SHP77 (cell line): ENCODE results near the gene SAP130.
"Not testable (repeated sequence)": the region's sequence is repeated elsewhere in the genome, so short reads cannot be mapped to it uniquely, and the experiment has no call there.

ENCODE experiments used
- DNase-seq, 2 experiments: peaks; one replicate each; lab custom pipeline; 2025; lab: John Stamatoyannopoulos, UW

Gene SAP130

DNA sequence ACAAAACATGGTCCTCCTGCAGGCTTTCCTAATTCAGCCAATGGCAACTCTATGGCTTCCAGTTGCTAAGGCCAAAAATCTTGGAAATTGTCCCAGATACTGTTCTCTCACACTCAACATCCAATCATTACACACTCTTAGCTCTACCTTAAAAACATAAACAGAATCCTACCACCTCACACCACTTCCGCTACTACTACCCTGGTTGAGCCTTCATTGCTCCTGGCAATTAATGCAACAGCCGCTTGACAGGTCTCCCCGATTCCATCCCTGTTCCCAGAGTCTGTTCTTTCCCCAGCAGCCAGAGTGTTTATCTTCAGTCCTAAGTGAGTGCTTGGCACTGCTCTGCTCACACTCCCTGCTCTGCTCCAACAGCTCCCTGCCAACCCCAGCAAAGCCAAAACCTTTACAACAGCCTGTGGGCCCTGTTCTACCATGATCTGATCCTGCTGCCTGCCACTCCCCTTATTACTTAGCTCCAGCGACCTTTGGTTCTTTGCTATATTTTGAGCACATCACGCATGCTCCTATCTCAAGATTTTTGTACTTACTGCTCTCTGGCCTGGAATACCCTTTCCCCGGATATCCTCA lies 74.6 kb downstream of the SAP130 start:
- no peak for DNase-seq

DNA sequence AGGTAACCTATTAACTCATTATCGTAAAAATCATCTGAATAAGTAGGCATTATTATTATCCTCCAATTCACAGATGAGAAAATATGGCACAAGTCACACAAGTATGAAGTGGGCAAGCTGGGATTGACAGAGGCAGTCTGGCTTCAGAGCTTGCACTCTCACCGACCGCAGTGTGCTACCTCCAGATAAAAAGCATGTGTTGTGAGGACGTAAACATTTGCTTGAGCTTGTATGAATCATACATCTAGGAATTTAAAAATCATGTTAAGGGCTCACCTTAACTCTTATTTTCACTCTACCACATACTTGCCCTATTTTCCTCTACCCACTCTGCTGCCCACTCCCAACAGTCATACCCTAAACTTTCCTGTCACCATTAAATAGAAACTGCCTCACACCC lies 76.8 kb downstream of the SAP130 start:
- DNase-seq, result no peak

DNA sequence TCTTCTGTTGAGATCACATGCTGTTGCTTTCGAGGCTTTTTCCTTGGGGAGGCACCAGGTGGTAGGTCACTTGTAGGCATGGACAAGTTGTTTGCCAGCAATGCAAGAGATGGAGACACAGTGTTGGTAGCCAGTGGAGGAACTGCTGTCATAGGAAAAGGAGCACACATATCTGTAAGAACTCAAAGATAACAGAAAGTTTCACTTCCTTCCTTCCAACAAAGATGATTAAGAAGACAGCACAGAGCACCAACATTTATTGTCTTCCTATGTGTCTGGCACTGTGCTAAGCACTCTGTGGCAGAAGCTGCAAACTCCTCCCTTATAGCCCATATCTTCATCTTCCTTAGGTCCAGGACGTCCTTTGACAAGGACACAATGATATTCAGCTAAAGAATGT lies 77.6 kb downstream of the SAP130 start:
- DNase-seq, result no peak

DNA sequence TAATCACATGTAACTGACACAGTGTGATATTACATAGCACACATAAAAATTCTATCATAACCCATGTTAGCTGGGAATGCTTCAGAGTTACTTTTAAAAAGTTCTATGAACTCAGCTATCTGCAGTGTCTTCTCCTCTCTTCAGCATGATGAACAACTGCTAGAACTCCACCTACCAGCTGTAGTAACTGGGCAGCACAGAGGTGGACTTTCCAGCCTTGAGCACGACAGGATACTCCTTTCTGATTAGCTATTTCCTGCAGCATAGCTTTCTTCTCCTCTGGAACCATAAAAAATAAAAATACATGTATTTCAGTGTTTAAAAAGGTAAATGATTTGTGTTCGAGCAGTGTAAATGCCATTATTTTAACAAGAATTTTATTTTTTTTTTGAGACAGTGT lies 82.6 kb downstream of the SAP130 start:
- no peak for DNase-seq

DNA sequence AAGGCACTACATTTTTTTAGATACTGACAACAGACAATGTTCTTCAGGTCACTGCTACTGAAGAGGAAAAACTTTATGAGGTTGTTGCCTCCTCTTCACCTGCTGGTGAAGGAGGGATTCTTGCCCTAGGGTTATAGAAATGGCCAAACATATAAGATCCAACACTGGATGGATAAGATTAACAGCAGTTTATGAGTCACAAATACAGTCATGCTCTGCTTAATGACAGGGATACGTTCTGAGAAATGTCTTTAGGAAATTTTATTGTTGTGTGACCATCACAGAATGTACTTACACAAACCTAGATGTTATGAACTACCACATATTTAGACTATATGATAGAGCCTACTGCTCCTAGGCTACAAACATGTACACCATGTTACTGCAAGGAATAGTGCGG lies 84.7 kb downstream of the SAP130 start:
- no peak for DNase-seq

DNA sequence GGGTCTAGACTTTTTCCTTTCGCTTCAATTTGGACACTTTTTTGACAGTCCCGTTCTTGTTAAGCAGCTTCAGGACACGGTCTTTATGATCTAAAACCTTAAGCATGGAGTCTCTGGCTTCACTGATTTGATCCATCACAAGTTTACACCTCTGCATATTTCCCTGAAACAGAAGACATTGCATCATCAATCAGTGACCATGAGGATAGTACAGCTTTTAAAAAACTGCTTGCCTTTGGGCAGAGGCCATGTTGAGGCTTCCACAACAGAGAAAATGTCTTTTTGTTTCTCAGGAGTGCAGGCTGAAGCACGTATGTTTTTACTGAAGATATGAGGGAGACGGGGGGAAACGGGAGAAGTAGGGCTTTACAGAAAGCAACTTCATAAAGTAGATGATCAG lies 85.9 kb downstream of the SAP130 start:
- DNase-seq, result no peak

DNA sequence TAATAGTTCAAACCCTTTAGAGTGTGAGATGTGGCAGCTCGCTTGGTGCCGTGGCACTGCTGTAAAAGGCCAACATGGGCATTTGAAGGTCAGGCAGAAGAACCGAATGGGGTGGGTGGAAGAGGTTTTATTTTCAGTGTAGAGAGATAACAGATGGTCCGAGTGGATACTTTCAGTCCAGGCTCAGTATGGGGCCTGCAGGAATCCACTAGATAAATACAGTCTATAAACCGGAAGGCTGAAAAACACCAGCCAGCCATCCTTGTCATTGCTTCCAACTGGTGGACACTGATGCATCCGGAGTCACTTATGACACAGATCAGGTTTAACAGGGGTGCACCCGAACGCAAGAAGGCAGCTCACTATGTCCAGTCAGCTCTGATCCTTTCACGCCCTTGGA lies 86.4 kb downstream of the SAP130 start:
- DNase-seq, result no peak

DNA sequence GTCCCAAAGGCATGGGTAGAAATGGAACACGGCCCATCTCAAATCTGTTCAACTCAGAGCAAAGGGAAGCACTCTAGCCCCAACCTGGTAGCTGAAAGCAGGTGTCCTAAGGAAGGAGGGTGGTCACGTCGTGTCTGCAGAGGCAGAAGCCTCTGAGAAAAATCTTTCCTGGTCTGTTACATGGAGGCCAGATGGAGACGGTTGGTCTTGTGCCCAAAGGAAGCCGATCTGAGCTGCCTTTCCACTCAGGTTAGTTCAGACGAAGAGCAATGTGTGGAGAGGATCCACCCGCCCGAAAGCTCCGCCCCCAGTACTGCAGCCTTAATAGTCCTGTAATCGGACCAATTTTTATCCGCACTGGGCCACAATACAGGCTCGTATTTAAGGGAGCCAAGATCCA lies 87.2 kb downstream of the SAP130 start:
- no peak for DNase-seq

DNA sequence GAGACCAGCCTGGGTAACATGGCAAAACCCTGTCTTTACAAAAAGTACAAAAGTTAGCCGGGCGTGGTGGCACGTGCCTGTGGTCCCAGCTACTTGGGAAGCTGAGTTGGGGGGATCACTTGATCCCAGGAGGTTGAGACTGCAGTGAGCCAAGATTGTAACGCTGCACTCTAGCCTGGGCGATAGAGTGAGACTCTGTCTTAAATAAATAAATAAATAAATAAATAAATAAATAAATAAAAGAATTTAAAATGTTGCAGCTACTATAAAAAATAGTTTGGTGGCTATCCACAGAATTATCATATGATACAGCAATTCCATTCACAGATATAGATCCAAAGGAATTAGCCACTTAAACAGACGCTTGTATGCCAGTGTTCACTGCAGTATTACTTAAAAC lies 92.5 kb downstream of the SAP130 start:
- DNase-seq, result no peak

DNA sequence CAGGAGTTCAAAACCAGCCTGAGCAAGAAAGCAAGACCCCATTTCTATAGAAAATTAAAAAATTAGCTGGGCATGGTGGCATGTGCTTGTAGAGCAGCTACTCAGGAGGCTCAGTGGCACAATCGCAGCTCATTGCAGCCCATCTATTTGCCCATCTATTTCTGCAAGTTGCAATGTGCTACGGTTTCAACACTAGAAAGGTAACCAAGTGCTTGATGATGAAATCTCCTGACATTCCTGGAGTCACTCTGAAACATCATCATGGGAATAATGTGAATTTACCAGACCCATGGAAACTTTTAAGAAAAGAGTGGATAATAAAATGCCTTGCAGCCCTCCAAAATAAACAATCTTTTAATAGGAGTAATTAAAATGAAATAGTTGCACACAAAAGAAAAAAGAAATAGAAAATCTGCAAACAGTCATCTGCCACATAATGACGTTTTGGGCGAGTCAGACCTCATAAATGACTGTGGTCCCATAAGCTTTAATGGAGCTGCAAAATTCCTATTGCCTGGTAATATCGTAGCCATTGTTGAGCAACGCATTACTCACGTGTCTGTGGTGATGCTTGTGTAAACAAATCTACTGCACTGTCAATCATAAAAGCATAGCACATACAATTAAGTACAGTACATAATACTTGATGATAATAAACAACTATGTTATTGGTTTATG lies 95.5 kb downstream of the SAP130 start:
- no peak for DNase-seq

DNA sequence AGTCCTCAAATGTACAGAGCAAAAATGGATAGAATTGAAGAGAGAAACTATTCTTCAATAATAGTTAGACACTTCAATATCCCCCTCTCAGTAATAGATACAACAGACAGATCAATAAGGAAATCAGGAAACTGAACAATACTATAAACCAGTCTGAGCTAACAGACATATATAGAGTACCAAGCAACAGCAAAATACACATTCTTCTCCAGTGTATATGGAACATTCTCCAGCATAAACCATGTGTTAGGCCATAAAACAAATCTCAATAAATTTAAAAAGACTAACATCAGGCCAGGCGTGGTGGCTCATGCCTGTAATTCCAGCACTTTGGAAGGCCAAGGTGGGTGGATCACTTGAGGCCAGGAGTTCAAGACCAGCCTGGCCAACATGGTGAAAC lies 98.4 kb downstream of the SAP130 start:
- DNase-seq, result no peak

DNA sequence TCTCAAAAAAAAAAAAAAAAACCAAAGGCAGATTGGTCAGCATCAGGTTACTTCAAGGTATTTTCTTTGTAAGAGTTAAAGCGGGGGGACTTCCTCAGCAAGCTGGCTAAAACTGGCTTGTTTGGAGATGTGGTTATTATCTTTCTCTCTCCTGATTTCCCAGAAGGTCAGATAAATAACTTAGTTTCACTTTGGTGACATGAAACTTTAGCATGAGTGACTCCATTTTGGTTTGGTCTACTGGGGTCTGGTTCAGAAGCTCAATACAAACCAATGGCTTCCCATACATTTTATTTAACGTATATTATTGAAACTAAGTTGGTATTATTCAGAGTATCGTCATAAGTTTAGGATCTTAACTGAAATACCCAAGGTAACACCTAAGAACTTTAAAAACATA lies 100.5 kb downstream of the SAP130 start:
- no peak for DNase-seq

DNA sequence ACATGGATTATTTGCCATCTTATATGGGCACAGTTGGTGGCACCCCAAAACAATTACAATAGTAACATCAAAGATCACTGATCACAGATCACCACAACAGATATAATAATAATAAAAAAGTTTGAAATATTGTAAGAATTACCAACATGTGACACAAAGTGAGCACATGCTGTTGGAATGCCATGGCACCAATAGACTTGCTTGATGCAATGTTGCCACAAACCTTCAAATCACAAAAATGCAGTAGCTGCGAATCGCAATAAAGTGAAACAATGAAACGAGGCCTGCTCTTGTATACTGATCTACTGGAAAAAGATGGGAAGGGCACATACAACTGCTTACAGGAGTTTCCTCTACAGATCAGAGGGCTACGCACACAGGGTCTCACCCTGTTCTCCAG lies 109.9 kb downstream of the SAP130 start:
- DNase-seq, result no peak

DNA sequence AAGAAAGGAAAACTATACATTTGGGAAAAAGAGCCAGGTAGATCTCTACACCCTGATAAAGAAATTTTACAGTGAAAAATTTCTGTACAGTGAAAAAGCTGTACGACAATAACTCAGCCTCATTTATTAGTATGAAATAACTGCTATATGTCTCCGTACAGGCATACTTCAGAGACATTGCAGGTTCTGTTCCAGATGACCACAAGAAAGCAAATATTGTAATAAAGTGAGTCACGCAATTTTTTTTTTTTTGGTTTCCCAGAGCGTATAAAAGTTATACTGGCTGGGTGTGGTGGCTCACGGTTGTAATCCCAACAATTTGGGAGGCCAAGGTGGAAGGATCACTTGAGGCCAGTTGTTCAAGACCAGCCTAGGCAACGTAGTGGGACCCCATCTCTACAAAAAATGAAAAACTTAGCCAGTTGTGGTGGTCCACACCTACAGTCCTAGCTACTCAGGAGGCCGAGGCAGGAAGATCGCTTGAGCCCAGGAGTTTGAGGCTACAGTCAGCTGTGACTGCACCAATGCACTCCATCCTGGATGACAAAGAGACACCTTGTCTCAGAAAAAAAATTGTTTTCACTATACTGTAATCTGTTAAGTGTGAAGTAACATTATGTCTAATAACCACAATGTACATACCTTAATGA lies 113.9 kb downstream of the SAP130 start:
- no peak for DNase-seq

DNA sequence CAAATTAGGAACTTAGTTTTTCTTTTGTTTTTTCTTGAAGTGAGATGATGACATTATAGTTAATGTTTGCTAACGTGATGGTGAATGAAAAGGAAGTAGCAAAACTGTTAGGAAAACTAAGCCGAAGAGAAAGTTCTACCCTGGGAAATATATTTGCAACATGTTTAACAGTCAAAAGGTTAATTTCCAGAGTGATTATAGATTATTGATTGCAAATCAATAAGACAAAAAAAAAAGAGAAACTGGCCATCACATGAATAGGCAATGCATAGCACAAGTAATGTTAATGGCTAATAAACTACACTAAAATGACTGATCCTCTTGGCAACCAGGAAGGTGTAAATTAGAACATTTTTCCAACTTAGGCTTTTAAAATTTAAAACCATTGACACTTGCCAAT lies 116.1 kb downstream of the SAP130 start:
- DNase-seq, result no peak

DNA sequence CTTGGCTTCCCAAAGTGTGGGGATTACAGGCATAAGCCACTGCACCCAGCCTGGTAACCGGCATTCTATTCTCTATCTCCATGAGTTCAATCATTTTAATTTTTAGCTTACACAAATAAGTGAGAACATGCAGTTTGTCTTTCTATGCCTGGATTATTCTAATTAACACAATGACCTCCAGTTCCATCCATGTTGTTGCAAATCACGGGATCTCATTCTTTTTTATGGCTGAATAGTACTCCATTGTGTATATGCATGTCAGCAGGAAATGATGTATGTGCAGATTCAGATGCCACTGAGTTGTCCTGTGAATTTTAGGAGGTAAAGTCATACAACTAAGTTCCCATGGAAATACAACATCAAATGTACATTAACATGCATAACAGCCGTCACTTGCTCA lies 117.4 kb downstream of the SAP130 start:
- DNase-seq, result no peak

DNA sequence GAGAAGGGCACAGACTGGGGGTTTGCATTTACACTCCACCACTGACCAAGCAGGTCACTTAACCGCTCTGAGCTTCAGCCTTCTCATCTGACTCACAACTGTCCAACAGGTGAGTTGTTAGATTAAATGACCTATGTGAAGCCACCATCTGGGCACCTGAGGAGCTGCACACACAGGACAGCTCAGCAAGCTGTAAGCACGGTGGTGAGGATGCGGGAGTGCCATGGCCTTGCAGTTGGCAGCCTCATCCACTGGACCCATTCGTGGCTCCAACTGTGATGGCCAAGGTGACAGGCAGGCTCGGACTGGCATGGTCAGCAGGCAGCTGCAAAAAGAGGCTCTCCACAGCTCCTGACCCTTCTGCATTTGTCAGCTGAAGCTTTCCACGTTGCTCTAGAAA lies 118.8 kb downstream of the SAP130 start:
- DNase-seq, result no peak

DNA sequence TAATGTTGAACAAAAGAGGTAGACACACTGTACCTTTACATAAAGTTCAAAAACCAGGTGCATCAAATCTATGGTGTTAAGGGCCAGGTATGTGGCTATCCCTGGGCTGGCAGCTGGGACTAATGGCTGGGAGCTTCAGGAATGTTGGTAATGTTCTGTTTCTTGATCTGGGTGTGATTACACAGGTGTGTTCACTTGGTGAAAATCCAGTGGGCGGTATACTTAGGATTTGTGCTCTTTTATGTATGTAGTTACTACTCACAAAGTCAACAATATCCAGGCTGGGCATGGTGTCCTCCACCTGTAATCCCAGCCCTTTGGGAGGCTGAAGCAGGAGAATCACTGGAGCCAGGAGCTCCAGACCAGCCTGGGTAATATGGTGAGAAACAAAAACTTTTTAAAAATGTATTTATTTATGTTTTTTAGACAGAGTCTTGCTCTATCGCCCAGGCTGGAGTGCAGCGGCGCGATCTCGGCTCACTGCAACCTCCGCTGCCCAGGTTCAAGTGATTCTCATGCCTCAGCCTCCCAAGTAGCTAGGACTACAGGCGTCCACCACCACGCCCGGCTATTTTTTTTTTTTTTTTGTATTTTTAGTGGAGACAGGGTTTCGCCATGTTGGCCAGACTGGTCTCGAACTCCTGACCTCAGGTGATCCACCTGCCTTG lies 120.0 kb downstream of the SAP130 start:
- DNase-seq, result not testable (repeated sequence)

DNA sequence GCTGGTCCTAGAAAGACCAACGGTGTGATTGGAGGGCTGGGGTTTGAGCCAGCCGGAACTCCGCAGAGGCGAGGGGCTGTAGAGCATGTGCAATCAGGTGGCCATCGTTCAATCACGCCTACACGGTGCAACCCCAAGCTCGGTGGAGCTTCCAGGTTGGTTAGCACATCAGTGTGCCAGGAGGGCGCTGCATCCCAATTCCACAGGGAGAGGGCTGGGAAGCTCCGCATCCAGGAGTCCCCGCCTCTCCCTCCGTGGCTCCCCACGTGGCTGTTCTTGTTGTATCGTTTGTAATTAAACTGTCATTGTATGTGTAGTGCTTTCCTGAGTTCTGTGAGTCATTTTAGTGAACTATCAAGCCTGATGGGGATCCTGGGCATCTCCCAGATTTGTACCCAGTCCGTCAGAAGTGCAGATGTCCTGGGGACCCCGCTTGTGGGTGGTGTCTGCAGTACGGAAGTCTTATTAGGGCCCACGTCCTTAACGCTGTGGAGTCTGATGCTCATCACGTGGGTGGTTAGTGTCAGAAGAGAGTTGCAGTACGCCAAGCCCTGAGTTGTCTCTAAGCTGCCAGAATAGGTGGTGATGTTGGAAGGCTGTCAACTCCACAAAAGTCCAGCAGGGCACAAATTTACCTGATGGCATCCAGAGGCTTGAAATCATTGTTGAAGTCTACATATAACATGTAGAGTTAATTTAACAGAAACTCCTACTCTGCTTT lies 121.5 kb downstream of the SAP130 start:
- no peak for DNase-seq

DNA sequence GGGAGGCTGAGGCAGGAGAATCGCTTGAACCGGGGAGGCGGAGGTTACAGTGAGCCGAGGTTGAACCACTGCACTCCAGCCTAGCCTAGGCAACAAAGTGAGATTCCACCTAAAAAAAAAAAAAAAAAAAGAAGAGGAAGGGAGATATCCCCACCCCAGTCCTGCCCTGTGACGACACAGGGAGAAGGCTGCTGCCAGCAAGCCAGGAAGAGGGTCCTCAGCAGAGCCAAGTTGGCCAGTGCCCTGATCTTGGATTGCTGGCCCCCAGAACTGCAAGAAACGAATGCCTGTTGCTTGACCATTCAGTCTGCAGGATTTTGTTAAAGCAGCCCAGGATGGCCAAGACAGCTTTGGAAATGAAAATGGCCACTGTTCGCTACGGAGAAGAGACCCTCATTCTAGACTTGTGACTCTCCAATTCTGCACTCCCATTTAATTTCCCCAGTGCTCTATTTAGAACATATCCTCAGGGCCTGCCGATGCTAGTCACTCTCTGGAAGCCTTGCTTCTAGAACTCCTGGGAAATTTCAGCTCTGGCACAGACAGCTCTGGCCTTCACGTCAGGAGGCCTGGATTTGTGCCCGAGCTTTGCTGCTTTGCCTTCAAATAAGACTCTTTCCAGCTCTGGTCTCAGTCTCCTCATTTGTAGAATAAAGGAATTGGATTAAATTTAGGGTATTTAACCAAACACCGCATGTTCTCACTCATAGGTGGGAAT lies 126.4 kb downstream of the SAP130 start:
- DNase-seq, result no peak

DNA sequence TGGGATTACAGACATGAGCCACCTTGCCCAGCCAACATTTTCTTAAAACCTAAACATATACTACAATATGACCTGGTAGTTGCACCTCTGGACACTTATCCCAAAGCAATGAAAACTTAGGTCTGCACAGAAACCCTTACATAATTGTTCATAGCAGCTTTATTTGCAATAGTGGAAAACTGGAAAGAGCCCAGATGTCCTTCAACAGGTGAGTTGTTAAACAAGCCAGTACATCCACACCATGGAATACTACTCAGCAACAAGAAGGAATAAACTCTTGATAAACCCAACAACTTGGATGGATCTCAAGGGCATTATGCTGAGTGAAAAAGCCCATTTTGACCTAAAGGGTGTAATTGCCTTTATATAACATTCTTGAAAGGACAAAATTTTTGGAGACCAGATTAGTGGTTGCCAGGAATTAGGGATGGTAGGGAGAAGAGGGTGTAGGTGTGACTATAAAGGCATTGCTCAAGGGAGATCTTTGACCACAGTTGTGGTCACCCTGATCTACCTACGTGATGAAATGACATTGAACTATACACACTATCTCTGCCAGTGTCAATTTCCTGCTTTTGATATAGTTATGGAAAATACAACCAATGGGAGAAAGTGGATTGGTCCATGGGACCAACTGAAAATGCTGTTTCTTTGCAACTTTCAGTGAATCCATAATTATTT lies 130.2 kb downstream of the SAP130 start:
- no peak for DNase-seq
